ENCODE results near the gene SYPL1. TPM values are rescaled to one million over a fixed set of nuclear protein-coding genes. Genes with fewer than 3 reads are reported as not detected.
A peak's percentile ranks its signal among the peaks of the same experiment; 100 is the strongest.

Gene SYPL1
- total and polyA plus RNA-seq, 9 of the 15 experiments (the other 6 are each of a cell fraction or from before 2014, with no cell fraction given) = 23.8 to 214 (median 70.2) TPM

DNA sequence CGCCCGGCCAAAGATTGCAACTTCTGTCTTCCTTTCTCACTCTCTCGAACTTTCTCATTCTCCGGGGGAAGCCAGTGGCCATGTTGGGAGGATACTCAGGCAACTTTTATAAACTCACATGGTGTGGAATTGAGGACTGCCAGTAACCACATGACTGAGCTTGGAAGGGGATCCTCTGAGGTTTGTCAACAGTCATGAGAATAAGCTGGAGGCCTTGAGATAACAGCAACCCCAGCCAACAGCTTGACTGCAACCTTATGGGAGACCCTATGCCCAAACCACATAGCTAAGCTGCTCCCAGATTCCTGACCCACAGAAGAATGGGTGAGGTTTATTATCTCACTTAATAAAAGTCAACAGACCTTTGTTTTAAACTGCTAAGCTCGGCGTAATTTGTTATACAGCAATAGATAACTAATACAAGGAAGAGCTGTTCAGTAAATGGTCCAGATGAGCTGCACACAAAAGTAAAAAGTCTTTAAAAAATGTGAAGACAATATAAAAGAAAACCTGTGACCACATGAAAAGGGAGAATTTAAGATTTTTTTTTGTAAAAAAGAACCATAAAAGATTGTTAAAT lies 9.6 kb downstream of the SYPL1 start (continued):
- TF ChIP-seq ZNF766 (CRISPR knock-in tag; conservative IDR thresholded peaks at IDR 0.05) (peak; percentile 62; the same call in 1 of the 2 replicates), ZNF134 (CRISPR knock-in tag; conservative IDR thresholded peaks at IDR 0.05) (0 out of 2 replicates have a peak, but pooled peaks have one; percentile 48), ELK3 (CRISPR knock-in tag; IDR thresholded peaks at IDR 0.05) (peak; percentile 17; the same call in 1 of the 2 replicates), ARHGAP35 (IDR thresholded peaks at IDR 0.05; ENCODE audit: partially characterized antibody) (no peak), KDM1A (IDR thresholded peaks at IDR 0.05) (peak; percentile 95 to 96), ZNF140 (CRISPR knock-in tag; IDR thresholded peaks at IDR 0.05) (no peak), RBM17 (IDR thresholded peaks at IDR 0.05; ENCODE audit: borderline replicate concordance, low read depth, low read length) (no peak), FOXK1 (CRISPR knock-in tag; IDR thresholded peaks at IDR 0.05; ENCODE audit: borderline replicate concordance) (no peak), MAZ (CRISPR knock-in tag; conservative IDR thresholded peaks at IDR 0.05 in 1 of 2, IDR thresholded peaks at IDR 0.05 in 1 of 2) (peak; percentile 15 to 51; a peak in 2 of 4 replicates), ZNF41 (CRISPR knock-in tag; conservative IDR thresholded peaks at IDR 0.05) (0 out of 2 replicates have a peak, but pooled peaks have one; percentile 33), NEUROD1 (IDR thresholded peaks at IDR 0.05; ENCODE audit: borderline replicate concordance, low read depth, low read length, partially characterized antibody) (no peak), MAFF (IDR thresholded peaks at IDR 0.05; ENCODE audit: low read length) (peak; percentile 21; the same call in 1 of the 2 replicates), NCOA1 (IDR thresholded peaks at IDR 0.05; ENCODE audit: low read depth) (0 out of 2 replicates have a peak, but pooled peaks have one; percentile 12), TAL1 (IDR thresholded peaks at IDR 0.05) (peak; percentile 64), CC2D1A (IDR thresholded peaks at IDR 0.05) (peak; percentile 43; the same call in 1 of the 2 replicates), FOXM1 (IDR thresholded peaks at IDR 0.05; ENCODE audit: low read depth) (peak; percentile 31; the same call in 1 of the 2 replicates), FOXM1 (CRISPR knock-in tag; IDR thresholded peaks at IDR 0.05; ENCODE audit: low read depth) (no peak), SMARCA4 (IDR thresholded peaks at IDR 0.05) (peak; percentile 63; the same call in 1 of the 2 replicates), TSC22D4 (tag; IDR thresholded peaks at IDR 0.05) (no peak), BCL6 (CRISPR knock-in tag; IDR thresholded peaks at IDR 0.05) (peak; percentile 52; the same call in 1 of the 2 replicates), NCOR1 (IDR thresholded peaks at IDR 0.05) (peak; percentile 43), PHF20 (IDR thresholded peaks at IDR 0.05; ENCODE audit: partially characterized antibody) (no peak), ZNF143 (CRISPR knock-in tag; IDR thresholded peaks at IDR 0.05) (no peak)
- TF ChIP-seq, protein P1, sequence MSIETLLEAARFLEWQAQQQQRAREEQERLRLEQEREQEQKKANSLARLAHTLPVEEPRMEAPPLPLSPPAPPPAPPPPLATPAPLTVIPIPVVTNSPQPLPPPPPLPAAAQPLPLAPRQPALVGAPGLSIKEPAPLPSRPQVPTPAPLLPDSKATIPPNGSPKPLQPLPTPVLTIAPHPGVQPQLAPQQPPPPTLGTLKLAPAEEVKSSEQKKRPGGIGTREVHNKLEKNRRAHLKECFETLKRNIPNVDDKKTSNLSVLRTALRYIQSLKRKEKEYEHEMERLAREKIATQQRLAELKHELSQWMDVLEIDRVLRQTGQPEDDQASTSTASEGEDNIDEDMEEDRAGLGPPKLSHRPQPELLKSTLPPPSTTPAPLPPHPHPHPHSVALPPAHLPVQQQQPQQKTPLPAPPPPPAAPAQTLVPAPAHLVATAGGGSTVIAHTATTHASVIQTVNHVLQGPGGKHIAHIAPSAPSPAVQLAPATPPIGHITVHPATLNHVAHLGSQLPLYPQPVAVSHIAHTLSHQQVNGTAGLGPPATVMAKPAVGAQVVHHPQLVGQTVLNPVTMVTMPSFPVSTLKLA (conservative IDR thresholded peaks at IDR 0.05) = peak in 1 of 2 experiments; percentile 46; a peak in 2 of 4 replicates
- TF ChIP-seq, protein P2, sequence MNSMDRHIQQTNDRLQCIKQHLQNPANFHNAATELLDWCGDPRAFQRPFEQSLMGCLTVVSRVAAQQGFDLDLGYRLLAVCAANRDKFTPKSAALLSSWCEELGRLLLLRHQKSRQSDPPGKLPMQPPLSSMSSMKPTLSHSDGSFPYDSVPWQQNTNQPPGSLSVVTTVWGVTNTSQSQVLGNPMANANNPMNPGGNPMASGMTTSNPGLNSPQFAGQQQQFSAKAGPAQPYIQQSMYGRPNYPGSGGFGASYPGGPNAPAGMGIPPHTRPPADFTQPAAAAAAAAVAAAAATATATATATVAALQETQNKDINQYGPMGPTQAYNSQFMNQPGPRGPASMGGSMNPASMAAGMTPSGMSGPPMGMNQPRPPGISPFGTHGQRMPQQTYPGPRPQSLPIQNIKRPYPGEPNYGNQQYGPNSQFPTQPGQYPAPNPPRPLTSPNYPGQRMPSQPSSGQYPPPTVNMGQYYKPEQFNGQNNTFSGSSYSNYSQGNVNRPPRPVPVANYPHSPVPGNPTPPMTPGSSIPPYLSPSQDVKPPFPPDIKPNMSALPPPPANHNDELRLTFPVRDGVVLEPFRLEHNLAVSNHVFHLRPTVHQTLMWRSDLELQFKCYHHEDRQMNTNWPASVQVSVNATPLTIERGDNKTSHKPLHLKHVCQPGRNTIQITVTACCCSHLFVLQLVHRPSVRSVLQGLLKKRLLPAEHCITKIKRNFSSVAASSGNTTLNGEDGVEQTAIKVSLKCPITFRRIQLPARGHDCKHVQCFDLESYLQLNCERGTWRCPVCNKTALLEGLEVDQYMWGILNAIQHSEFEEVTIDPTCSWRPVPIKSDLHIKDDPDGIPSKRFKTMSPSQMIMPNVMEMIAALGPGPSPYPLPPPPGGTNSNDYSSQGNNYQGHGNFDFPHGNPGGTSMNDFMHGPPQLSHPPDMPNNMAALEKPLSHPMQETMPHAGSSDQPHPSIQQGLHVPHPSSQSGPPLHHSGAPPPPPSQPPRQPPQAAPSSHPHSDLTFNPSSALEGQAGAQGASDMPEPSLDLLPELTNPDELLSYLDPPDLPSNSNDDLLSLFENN (IDR thresholded peaks at IDR 0.05; ENCODE audit: low read depth in 2 of 2, low read length in 2 of 2) = no peak

All from K562 (cell line).